Astrocyte (in vitro differentiated cells and primary cell): Measurements from ENCODE around the gene USP48. TPM values are rescaled to one million over a fixed set of nuclear protein-coding genes. Genes with fewer than 3 reads are reported as not detected.

Experiments
- DNase-seq: peaks from one replicate; pipeline ENCODE4 v3.0.0-alpha.2; 2010; ENCODE audit warnings: low read depth
- FAIRE-seq: peaks from 2 replicates; lab custom pipeline; 2011; peaks lifted over from hg19 to GRCh38; lab: Jason Lieb, UNC
- H2AFZ ChIP-seq: 2 replicates; pipeline ENCODE4 v1.6.0; 2012; ENCODE audit warnings: low read depth, low read length, inconsistent platforms
- H3K27ac ChIP-seq: 2 replicates; pipeline ENCODE4 v1.5.1; 2011; ENCODE audit warnings: low read depth, low read length, inconsistent platforms
- H3K27me3 ChIP-seq: 2 replicates; pipeline ENCODE4 v1.6.0; 2011; ENCODE audit warnings: low read length, inconsistent platforms; ENCODE audit not compliant: insufficient read depth
- H3K36me3 ChIP-seq: 2 replicates; pipeline ENCODE4 v1.5.1; 2011; ENCODE audit warnings: low read length, inconsistent platforms; ENCODE audit not compliant: insufficient read depth
- H3K4me1 ChIP-seq: 2 replicates; pipeline ENCODE4 v1.5.1; 2011; ENCODE audit warnings: low read length, inconsistent platforms; ENCODE audit not compliant: insufficient read depth
- H3K4me2 ChIP-seq: 2 replicates; pipeline ENCODE4 v1.6.0; 2012; ENCODE audit warnings: low read length, inconsistent platforms
- H3K4me3 ChIP-seq: 2 replicates; pipeline ENCODE4 v1.5.1; 2011; ENCODE audit warnings: low read depth, mild to moderate bottlenecking, low read length, inconsistent platforms; ENCODE audit not compliant: insufficient read depth
- H3K79me2 ChIP-seq: 2 replicates; pipeline ENCODE4 v1.6.0; 2012; ENCODE audit warnings: mild to moderate bottlenecking, low read length, inconsistent platforms; ENCODE audit not compliant: insufficient read depth
- H3K9ac ChIP-seq: 2 replicates; pipeline ENCODE4 v1.6.0; 2012; ENCODE audit warnings: mild to moderate bottlenecking, low read length, inconsistent platforms
- H3K9me3 ChIP-seq: 2 replicates; pipeline ENCODE4 v1.5.1; 2012; ENCODE audit warnings: low read depth, mild to moderate bottlenecking, low read length, inconsistent platforms; ENCODE audit not compliant: insufficient read depth
- H4K20me1 ChIP-seq: 2 replicates; pipeline ENCODE4 v1.6.0; 2012; ENCODE audit warnings: low read length, inconsistent platforms; ENCODE audit not compliant: insufficient read depth
- H3K27ac Mint-ChIP-seq: one replicate; pipeline ENCODE4 v1.8.0; 2021; ENCODE audit warnings: mild to moderate bottlenecking, mixed read lengths; ENCODE audit not compliant: unreplicated experiment
- H3K27me3 Mint-ChIP-seq: one replicate; pipeline ENCODE4 v1.8.0; 2021; ENCODE audit warnings: low read depth, mixed read lengths; ENCODE audit not compliant: unreplicated experiment
- H3K36me3 Mint-ChIP-seq: one replicate; pipeline ENCODE4 v1.8.0; 2021; ENCODE audit warnings: low read depth, mixed read lengths; ENCODE audit not compliant: unreplicated experiment
- H3K4me1 Mint-ChIP-seq: one replicate; pipeline ENCODE4 v1.8.0; 2021; ENCODE audit warnings: low read depth, mixed read lengths; ENCODE audit not compliant: unreplicated experiment
- H3K4me3 Mint-ChIP-seq: one replicate; pipeline ENCODE4 v1.8.0; 2021; ENCODE audit warnings: mild to moderate bottlenecking, moderate library complexity, mixed read lengths; ENCODE audit not compliant: unreplicated experiment
- H3K9me3 Mint-ChIP-seq: one replicate; pipeline ENCODE4 v1.8.0; 2021; ENCODE audit warnings: mild to moderate bottlenecking, mixed read lengths; ENCODE audit not compliant: unreplicated experiment
- EZH2 ChIP-seq: IDR thresholded peaks from 2 replicates; pipeline ENCODE4 v1.6.1; 2012; ENCODE audit warnings: mild to moderate bottlenecking, low read length, inconsistent platforms; ENCODE audit not compliant: insufficient read depth
- total RNA-seq: library from RNA; stranded (reverse); gene quantifications from 2 replicates; pipeline ENCODE4 v1.2.1, GENCODE V29; 2021
- TF ChIP-seq, protein P1 (sequence below): IDR thresholded peaks from 2 replicates; pipeline ENCODE4 v1.5.1; 2011; ENCODE audit warnings: low read depth, mild to moderate bottlenecking, inconsistent platforms, low read length, moderate library complexity; ENCODE audit not compliant: insufficient read depth

USP48 gene
- total RNA-seq, 1 donor from 2014 or later, result 85.7 TPM

DNA sequence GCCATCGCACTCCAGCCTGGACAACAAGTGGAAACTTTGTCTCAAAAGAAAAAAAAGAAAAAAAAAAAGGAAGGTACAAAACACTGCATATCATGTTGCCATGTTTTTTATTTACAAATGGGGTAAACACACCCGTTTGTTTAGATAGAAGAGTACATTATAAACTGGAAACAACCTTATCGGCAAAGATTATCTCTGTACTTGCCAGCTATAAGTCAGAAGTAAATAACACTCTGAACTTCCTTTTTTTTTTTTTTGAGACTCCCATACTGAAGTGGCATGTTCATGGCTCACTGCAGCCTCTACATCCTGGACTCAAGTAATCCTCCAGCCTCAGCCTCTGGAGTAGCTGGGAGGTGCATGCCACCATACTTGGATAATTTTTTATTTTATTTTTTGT lies 21.9 kb downstream of the USP48 start:
- peaks cover 9% of the 10 kb centered on the region for H3K4me1 Mint-ChIP-seq

DNA sequence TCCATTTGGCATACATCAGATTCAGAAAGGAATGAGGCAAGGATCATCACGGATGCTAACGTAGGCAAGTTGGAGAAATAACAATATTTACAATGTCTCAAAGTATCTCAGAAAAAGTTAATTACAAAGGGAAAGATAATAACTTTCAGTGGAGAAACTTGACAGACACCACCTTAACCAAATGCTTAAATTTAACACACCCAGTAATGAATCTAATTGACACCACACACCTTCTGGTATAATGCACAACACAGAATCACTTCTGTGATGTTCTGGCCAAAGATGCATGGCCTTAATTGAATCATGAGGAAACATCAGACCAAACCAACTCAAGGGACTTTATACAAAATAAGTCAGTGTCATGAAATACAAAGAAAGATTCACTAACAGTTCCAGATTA lies 23.1 kb downstream of the USP48 start:
- no peak overlapping the region for H3K27ac ChIP-seq
- no peaks in the 10 kb centered on the region for H3K27me3 Mint-ChIP-seq
- no peak for TF ChIP-seq EZH2
- TF ChIP-seq, protein P1, sequence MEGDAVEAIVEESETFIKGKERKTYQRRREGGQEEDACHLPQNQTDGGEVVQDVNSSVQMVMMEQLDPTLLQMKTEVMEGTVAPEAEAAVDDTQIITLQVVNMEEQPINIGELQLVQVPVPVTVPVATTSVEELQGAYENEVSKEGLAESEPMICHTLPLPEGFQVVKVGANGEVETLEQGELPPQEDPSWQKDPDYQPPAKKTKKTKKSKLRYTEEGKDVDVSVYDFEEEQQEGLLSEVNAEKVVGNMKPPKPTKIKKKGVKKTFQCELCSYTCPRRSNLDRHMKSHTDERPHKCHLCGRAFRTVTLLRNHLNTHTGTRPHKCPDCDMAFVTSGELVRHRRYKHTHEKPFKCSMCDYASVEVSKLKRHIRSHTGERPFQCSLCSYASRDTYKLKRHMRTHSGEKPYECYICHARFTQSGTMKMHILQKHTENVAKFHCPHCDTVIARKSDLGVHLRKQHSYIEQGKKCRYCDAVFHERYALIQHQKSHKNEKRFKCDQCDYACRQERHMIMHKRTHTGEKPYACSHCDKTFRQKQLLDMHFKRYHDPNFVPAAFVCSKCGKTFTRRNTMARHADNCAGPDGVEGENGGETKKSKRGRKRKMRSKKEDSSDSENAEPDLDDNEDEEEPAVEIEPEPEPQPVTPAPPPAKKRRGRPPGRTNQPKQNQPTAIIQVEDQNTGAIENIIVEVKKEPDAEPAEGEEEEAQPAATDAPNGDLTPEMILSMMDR, result no peak
- H4K20me1 ChIP-seq, result peaks cover 83% of the 10 kb centered on the region
- no peak overlapping the region for H3K4me3 ChIP-seq
- no peaks in the 10 kb centered on the region for H3K27me3 ChIP-seq
- no peak overlapping the region for H3K27ac Mint-ChIP-seq
- H3K9me3 Mint-ChIP-seq, result no peaks in the 10 kb centered on the region
- peaks cover 5% of the 10 kb centered on the region for H3K36me3 ChIP-seq
- DNase-seq (no peak), FAIRE-seq (no peak)
- H3K9me3 ChIP-seq, result no peaks in the 10 kb centered on the region
- H3K4me2 ChIP-seq, result no peak overlapping the region
- peaks cover 83% of the 10 kb centered on the region for H3K79me2 ChIP-seq
- H3K4me1 Mint-ChIP-seq, result peaks cover 6% of the 10 kb centered on the region
- H3K4me1 ChIP-seq, result peaks cover 5% of the 10 kb centered on the region
- H2AFZ ChIP-seq, result no peak overlapping the region
- H3K36me3 Mint-ChIP-seq, result peaks cover 3% of the 10 kb centered on the region
- H3K4me3 Mint-ChIP-seq, result no peak overlapping the region
- H3K9ac ChIP-seq, result no peak overlapping the region

More for the DNA sequence above, 21.9 kb downstream of the USP48 start:
- no peak overlapping the region for H3K9ac ChIP-seq
- H4K20me1 ChIP-seq, result peaks cover 88% of the 10 kb centered on the region
- no peaks in the 10 kb centered on the region for H3K9me3 ChIP-seq
- no peaks in the 10 kb centered on the region for H3K36me3 ChIP-seq
- Mint-ChIP-seq H3K27ac (no peak overlapping the region), H3K4me3 (no peak overlapping the region), H3K27me3 (no peaks in the 10 kb centered on the region), H3K36me3 (no peaks in the 10 kb centered on the region), H3K9me3 (no peaks in the 10 kb centered on the region)
- H3K4me1 ChIP-seq, result peaks cover 9% of the 10 kb centered on the region
- DNase-seq (no peak), FAIRE-seq (no peak)
- no peak overlapping the region for H3K27ac ChIP-seq
- H3K79me2 ChIP-seq, result peaks cover 86% of the 10 kb centered on the region
- no peak overlapping the region for H2AFZ ChIP-seq
- no peak overlapping the region for H3K4me2 ChIP-seq
- TF ChIP-seq, protein P1, result no peak
- no peak for TF ChIP-seq EZH2
- H3K4me3 ChIP-seq, result no peak overlapping the region
- H3K27me3 ChIP-seq, result no peaks in the 10 kb centered on the region

DNA sequence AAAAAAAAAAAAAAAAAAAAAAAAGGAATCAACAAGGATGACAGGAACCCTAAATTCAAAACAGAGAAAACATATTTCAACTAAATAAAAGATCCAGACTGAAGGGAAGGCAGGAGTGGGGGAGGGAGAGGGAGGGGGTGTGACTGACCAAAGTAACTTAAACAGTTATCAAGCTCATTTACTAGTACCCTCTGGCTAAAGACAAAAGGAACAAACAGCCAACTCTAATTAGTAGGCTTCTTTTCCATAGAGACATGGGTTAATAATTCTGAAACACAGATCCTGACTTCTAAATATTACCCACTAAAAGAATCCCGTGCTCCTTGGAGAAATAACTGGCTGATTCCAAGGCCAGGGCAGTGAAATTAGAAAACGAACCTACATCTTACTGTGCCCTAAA lies 23.8 kb downstream of the USP48 start:
- Histone ChIP-seq H3K27me3 (no peaks in the 10 kb centered on the region), H3K9me3 (no peaks in the 10 kb centered on the region), H4K20me1 (peaks cover 81% of the 10 kb centered on the region), H3K27ac (no peak overlapping the region), H3K4me2 (no peak overlapping the region), H3K79me2 (peaks cover 78% of the 10 kb centered on the region), H3K4me3 (no peak overlapping the region), H3K4me1 (no peaks in the 10 kb centered on the region), H3K36me3 (peaks cover 9% of the 10 kb centered on the region), H2AFZ (no peak overlapping the region), H3K9ac (no peak overlapping the region)
- no peak for TF ChIP-seq EZH2
- TF ChIP-seq, protein P1, result no peak
- no peaks in the 10 kb centered on the region for H3K9me3 Mint-ChIP-seq
- DNase-seq (no peak), FAIRE-seq (no peak)
- no peaks in the 10 kb centered on the region for H3K27me3 Mint-ChIP-seq
- peaks cover 4% of the 10 kb centered on the region for H3K4me1 Mint-ChIP-seq
- H3K36me3 Mint-ChIP-seq, result peaks cover 6% of the 10 kb centered on the region
- no peak overlapping the region for H3K4me3 Mint-ChIP-seq
- no peak overlapping the region for H3K27ac Mint-ChIP-seq
